ENCODE results near the gene BCAS3. TPM values are rescaled to one million over a fixed set of nuclear protein-coding genes. Genes with fewer than 3 reads are reported as not detected.

The BCAS3 gene
- total and polyA plus RNA-seq, 2 experiments from 2014 or later = 18.0 to 20.2 TPM

- no peak overlapping the region for H3K9ac ChIP-seq
- H3K36me3 ChIP-seq (ENCODE audit: low read depth) = no peaks in the 10 kb centered on the region
- H2AFZ ChIP-seq = no peak overlapping the region
- no peaks in the 10 kb centered on the region for H3K4me1 ChIP-seq (ENCODE audit: insufficient read depth)
- DNase-seq = no peak
- no peaks in the 10 kb centered on the region for H3F3A ChIP-seq (ENCODE audit: insufficient read depth)
- in situ Hi-C loops (cut with MboI) = no loop called here
- no peak overlapping the region for H3K27ac ChIP-seq
- H3K9me3 ChIP-seq (ENCODE audit: low read depth) = no peaks in the 10 kb centered on the region
- H3K9me2 ChIP-seq (ENCODE audit: insufficient read depth) = no peaks in the 10 kb centered on the region
- no peaks in the 10 kb centered on the region for H3K79me2 ChIP-seq (ENCODE audit: insufficient read depth)
- H3K4me2 ChIP-seq (ENCODE audit: unreplicated experiment) = no peak overlapping the region
- H4K20me1 ChIP-seq (ENCODE audit: insufficient read depth) = no peaks in the 10 kb centered on the region
- no peak overlapping the region for H3K4me3 ChIP-seq
- TF ChIP-seq EZH2phosphoT487 (IDR thresholded peaks at IDR 0.05; ENCODE audit: insufficient read depth, low read depth) (no peak), EZH2 (IDR thresholded peaks at IDR 0.05; ENCODE audit: insufficient read depth, poor library complexity, severe bottlenecking) (no peak)
- no peaks in the 10 kb centered on the region for H3K27me3 ChIP-seq (replicated peaks; ENCODE audit: insufficient read depth)
These were observed 369.9 kb downstream of the BCAS3 start for GRCh38 chr17:61047515-61047914.

- Histone ChIP-seq H4K20me1 (ENCODE audit: insufficient read depth) (no peaks in the 10 kb centered on the region), H3K36me3 (ENCODE audit: low read depth) (no peaks in the 10 kb centered on the region), H3K9me2 (ENCODE audit: insufficient read depth) (no peaks in the 10 kb centered on the region), H3K27me3 (replicated peaks; ENCODE audit: insufficient read depth) (no peaks in the 10 kb centered on the region), H3K79me2 (ENCODE audit: insufficient read depth) (no peaks in the 10 kb centered on the region), H3K4me1 (ENCODE audit: insufficient read depth) (no peaks in the 10 kb centered on the region), H3K9me3 (ENCODE audit: low read depth) (no peaks in the 10 kb centered on the region), H3K4me2 (ENCODE audit: unreplicated experiment) (no peak overlapping the region), H2AFZ (no peak overlapping the region), H3K4me3 (no peak overlapping the region), H3K27ac (no peak overlapping the region), H3F3A (ENCODE audit: insufficient read depth) (no peaks in the 10 kb centered on the region), H3K9ac (no peak overlapping the region)
- WGBS, 2 experiments (ENCODE audit: low coverage in 1 of 2, low lambda C conversion rate in 2 of 2, missing lambda C conversion rate in 2 of 2) = 86 to 87% methylated on average over 3 of the region's 3 CpGs
- TF ChIP-seq EZH2 (IDR thresholded peaks at IDR 0.05; ENCODE audit: insufficient read depth, poor library complexity, severe bottlenecking) (no peak), EZH2phosphoT487 (IDR thresholded peaks at IDR 0.05; ENCODE audit: insufficient read depth, low read depth) (no peak)
- in situ Hi-C loops (cut with MboI) = no loop called here
- no peak for DNase-seq
These were observed 370.9 kb downstream of the BCAS3 start for GRCh38 chr17:61048376-61049106.

- Histone ChIP-seq H3K36me3 (ENCODE audit: low read depth) (no peaks in the 10 kb centered on the region), H3K4me1 (ENCODE audit: insufficient read depth) (peaks cover 7% of the 10 kb centered on the region), H3K9ac (no peak overlapping the region), H3K27ac (no peak overlapping the region), H3K9me2 (ENCODE audit: insufficient read depth) (no peaks in the 10 kb centered on the region), H3K27me3 (replicated peaks; ENCODE audit: insufficient read depth) (no peaks in the 10 kb centered on the region), H3K9me3 (ENCODE audit: low read depth) (no peaks in the 10 kb centered on the region), H2AFZ (no peak overlapping the region), H3K4me2 (ENCODE audit: unreplicated experiment) (no peak overlapping the region), H3K79me2 (ENCODE audit: insufficient read depth) (no peaks in the 10 kb centered on the region), H3F3A (ENCODE audit: insufficient read depth) (no peaks in the 10 kb centered on the region), H3K4me3 (no peak overlapping the region), H4K20me1 (ENCODE audit: insufficient read depth) (no peaks in the 10 kb centered on the region)
- in situ Hi-C loops (cut with MboI) = no loop called here
- DNase-seq = no peak
- TF ChIP-seq EZH2 (IDR thresholded peaks at IDR 0.05; ENCODE audit: insufficient read depth, poor library complexity, severe bottlenecking) (no peak), EZH2phosphoT487 (IDR thresholded peaks at IDR 0.05; ENCODE audit: insufficient read depth, low read depth) (no peak)
- 85 to 89% methylated on average over 1 of the region's 1 CpG for WGBS, 2 experiments (ENCODE audit: low coverage in 1 of 2, low lambda C conversion rate in 2 of 2, missing lambda C conversion rate in 2 of 2)
These were observed 375.8 kb downstream of the BCAS3 start for GRCh38 chr17:61053469-61053868.

GRCh38 chr17:61054436-61054835 is 376.8 kb downstream of the BCAS3 start:
- H3K9me3 ChIP-seq (ENCODE audit: low read depth) = no peaks in the 10 kb centered on the region
- in situ Hi-C loops (cut with MboI) = no loop called here

More at GRCh38 chr17:61054436-61054835, 376.8 kb downstream of the BCAS3 start:
- Histone ChIP-seq H3K4me2 (ENCODE audit: unreplicated experiment) (no peak overlapping the region), H3K4me1 (ENCODE audit: insufficient read depth) (peaks cover 7% of the 10 kb centered on the region), H3K27me3 (replicated peaks; ENCODE audit: insufficient read depth) (no peaks in the 10 kb centered on the region), H3F3A (ENCODE audit: insufficient read depth) (no peaks in the 10 kb centered on the region), H3K36me3 (ENCODE audit: low read depth) (no peaks in the 10 kb centered on the region), H2AFZ (no peak overlapping the region), H3K4me3 (no peak overlapping the region), H4K20me1 (ENCODE audit: insufficient read depth) (no peaks in the 10 kb centered on the region), H3K27ac (no peak overlapping the region), H3K9ac (no peak overlapping the region), H3K79me2 (ENCODE audit: insufficient read depth) (no peaks in the 10 kb centered on the region), H3K9me2 (ENCODE audit: insufficient read depth) (no peaks in the 10 kb centered on the region)
- no peak for TF ChIP-seq EZH2phosphoT487 (IDR thresholded peaks at IDR 0.05; ENCODE audit: insufficient read depth, low read depth)
- TF ChIP-seq EZH2 (IDR thresholded peaks at IDR 0.05; ENCODE audit: insufficient read depth, poor library complexity, severe bottlenecking) = no peak
- 100% methylated on average over 1 of the region's 1 CpG for WGBS, 2 experiments (ENCODE audit: low coverage in 1 of 2, low lambda C conversion rate in 2 of 2, missing lambda C conversion rate in 2 of 2)
- DNase-seq = peak; percentile 29
